ENCODE measurements around the gene HASPIN. TPM values are rescaled to one million over a fixed set of nuclear protein-coding genes. Genes with fewer than 3 reads are reported as not detected.

Gene HASPIN
- total RNA-seq, 2 donors from 2014 or later = 1.0 to 3.9 TPM

- no peak for TF ChIP-seq POLR2A (IDR thresholded peaks at IDR 0.05)
- no peak for TF ChIP-seq POLR2AphosphoS5 (IDR thresholded peaks at IDR 0.05)
- TF ChIP-seq CTCF (IDR thresholded peaks at IDR 0.05) = no peak
- no peaks in the 10 kb centered on the region for H3K36me3 ChIP-seq
- no peaks in the 10 kb centered on the region for H3K4me1 ChIP-seq (replicated peaks)
- H3K9me3 ChIP-seq = no peaks in the 10 kb centered on the region
- intact Hi-C loops (cut with DNase I) = no loop called here
- WGBS = 16% methylated on average over 13 of the region's 13 CpGs
- H3K27me3 ChIP-seq (replicated peaks; ENCODE audit: insufficient read depth) = peaks cover 17% of the 10 kb centered on the region
- DNase-seq (ENCODE audit: low spot score) = no peak
- no peak overlapping the region for H3K4me3 ChIP-seq
- H3K27ac ChIP-seq = no peak overlapping the region
Measured at GRCh38 chr17:3685174-3685573, 38.5 kb upstream of the HASPIN start.

- no peaks in the 10 kb centered on the region for H3K9me3 ChIP-seq
- H3K4me1 ChIP-seq (replicated peaks) = no peaks in the 10 kb centered on the region
- H3K27me3 ChIP-seq (replicated peaks; ENCODE audit: insufficient read depth) = peaks cover 14% of the 10 kb centered on the region
- no peak for TF ChIP-seq CTCF (IDR thresholded peaks at IDR 0.05)
- TF ChIP-seq POLR2AphosphoS5 (IDR thresholded peaks at IDR 0.05) = no peak
- TF ChIP-seq POLR2A (IDR thresholded peaks at IDR 0.05) = no peak
- no peaks in the 10 kb centered on the region for H3K36me3 ChIP-seq
- intact Hi-C loops (cut with DNase I) = no loop called here
- no peak overlapping the region for H3K27ac ChIP-seq
- no peak for DNase-seq (ENCODE audit: low spot score)
- no peak overlapping the region for H3K4me3 ChIP-seq
- WGBS = 42% methylated on average over 18 of the region's 19 CpGs
Measured at GRCh38 chr17:3688027-3688553, 35.6 kb upstream of the HASPIN start.

- Histone ChIP-seq H3K27me3 (replicated peaks; ENCODE audit: insufficient read depth) (peaks cover 11% of the 10 kb centered on the region), H3K4me3 (no peak overlapping the region), H3K36me3 (no peaks in the 10 kb centered on the region), H3K9me3 (no peaks in the 10 kb centered on the region), H3K4me1 (replicated peaks) (no peaks in the 10 kb centered on the region), H3K27ac (no peak overlapping the region)
- intact Hi-C loops (cut with DNase I) = no loop called here
- DNase-seq (ENCODE audit: low spot score) = no peak
- 84% methylated on average over 14 of the region's 14 CpGs for WGBS
- TF ChIP-seq CTCF (IDR thresholded peaks at IDR 0.05) (no peak), POLR2A (IDR thresholded peaks at IDR 0.05) (no peak), POLR2AphosphoS5 (IDR thresholded peaks at IDR 0.05) (no peak)
Measured at GRCh38 chr17:3688852-3689261, 34.8 kb upstream of the HASPIN start.

GRCh38 chr17:3689262-3690093 lies 34.2 kb upstream of the HASPIN start:
- no peak for DNase-seq (ENCODE audit: low spot score)
- intact Hi-C loops (cut with DNase I) = no loop called here
- no peak overlapping the region for H3K27ac ChIP-seq
- no peaks in the 10 kb centered on the region for H3K4me1 ChIP-seq (replicated peaks)
- H3K36me3 ChIP-seq = no peaks in the 10 kb centered on the region
- no peak overlapping the region for H3K4me3 ChIP-seq
- TF ChIP-seq CTCF (IDR thresholded peaks at IDR 0.05) (no peak), POLR2AphosphoS5 (IDR thresholded peaks at IDR 0.05) (no peak), POLR2A (IDR thresholded peaks at IDR 0.05) (no peak)
- H3K27me3 ChIP-seq (replicated peaks; ENCODE audit: insufficient read depth) = peaks cover 5% of the 10 kb centered on the region
- 89% methylated on average over 39 of the region's 44 CpGs for WGBS
- H3K9me3 ChIP-seq = no peaks in the 10 kb centered on the region

Data from prostate gland (tissue), 2 donors.